H54 (cell line): ENCODE results near the gene TMEM187.
"Not testable (repeated sequence)": the region's sequence is repeated elsewhere in the genome, so short reads cannot be mapped to it uniquely, and the experiment has no call there.

Experiments used
- DNase-seq: peaks from one replicate; pipeline ENCODE4 v3.0.0; 2011; ENCODE audit warnings: low spot score, mixed read lengths; ENCODE audit not compliant: insufficient read length
- FAIRE-seq: peaks from 3 replicates; lab custom pipeline; 2011; peaks lifted over from hg19 to GRCh38; lab: Jason Lieb, UNC
- POLR2A ChIP-seq: IDR thresholded peaks from 2 replicates; pipeline ENCODE4 v1.6.1; 2011; ENCODE audit warnings: low read depth, mild to moderate bottlenecking, low read length

Gene TMEM187

GRCh38 chrX:153981231-153981630, 8.7 kb downstream of the TMEM187 start:
- DNase-seq (no peak), FAIRE-seq (no peak)
- no peak for TF ChIP-seq POLR2A

DNA sequence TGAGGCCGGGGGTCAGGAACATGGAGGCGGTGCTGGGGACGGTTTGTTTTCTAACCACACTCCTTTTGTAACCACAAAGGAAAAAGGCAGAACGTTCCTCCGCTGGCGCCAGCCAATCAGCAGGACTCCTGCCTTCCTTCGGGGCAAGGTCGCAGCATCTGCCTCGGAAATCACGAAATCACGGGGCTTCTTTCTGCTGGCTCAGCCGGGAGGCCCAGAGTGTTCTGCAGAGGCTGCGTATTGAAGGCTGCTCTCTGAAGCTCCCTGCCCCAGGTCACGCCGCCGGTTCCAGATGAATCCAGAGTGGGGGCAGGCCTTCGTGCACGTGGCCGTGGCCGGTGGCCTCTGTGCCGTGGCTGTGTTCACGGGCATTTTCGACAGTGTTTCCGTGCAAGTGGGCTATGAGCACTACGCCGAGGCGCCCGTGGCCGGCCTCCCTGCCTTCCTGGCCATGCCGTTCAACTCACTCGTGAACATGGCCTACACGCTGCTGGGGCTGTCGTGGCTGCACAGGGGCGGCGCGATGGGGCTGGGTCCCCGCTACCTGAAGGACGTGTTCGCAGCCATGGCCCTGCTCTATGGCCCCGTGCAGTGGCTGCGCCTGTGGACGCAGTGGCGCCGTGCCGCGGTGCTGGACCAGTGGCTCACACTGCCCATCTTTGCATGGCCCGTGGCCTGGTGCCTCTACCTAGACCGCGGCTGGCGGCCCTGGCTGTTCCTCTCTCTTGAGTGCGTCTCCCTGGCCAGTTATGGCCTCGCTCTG, 9.4 kb downstream of the TMEM187 start:
- no peak for FAIRE-seq
- DNase-seq, result no peak
- TF ChIP-seq POLR2A, result no peak

DNA sequence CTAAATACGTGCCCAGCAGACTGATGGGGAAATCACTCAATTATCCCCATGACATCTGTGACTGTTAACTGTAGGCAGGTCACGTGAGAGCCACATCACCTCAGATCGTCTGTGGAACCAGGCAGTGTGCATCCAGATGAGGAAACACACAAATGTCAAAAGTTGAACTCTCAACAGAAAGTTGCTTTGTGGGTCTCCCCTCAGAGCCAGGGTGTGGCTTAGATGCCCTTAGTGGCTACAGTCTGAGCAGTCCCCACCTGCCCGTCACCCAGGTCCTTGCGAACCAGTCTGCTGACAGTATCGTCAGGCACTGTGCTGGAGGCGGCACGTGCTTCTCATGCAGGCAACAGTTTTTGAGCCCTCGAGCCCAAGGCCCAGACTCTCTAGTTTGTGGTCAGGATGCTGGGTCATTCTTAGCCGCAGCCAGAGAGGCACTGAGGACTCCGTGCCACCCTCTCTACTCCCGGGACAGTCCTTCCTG, 10.8 kb downstream of the TMEM187 start:
- FAIRE-seq (no peak), DNase-seq (no peak)
- TF ChIP-seq POLR2A, result no peak

DNA sequence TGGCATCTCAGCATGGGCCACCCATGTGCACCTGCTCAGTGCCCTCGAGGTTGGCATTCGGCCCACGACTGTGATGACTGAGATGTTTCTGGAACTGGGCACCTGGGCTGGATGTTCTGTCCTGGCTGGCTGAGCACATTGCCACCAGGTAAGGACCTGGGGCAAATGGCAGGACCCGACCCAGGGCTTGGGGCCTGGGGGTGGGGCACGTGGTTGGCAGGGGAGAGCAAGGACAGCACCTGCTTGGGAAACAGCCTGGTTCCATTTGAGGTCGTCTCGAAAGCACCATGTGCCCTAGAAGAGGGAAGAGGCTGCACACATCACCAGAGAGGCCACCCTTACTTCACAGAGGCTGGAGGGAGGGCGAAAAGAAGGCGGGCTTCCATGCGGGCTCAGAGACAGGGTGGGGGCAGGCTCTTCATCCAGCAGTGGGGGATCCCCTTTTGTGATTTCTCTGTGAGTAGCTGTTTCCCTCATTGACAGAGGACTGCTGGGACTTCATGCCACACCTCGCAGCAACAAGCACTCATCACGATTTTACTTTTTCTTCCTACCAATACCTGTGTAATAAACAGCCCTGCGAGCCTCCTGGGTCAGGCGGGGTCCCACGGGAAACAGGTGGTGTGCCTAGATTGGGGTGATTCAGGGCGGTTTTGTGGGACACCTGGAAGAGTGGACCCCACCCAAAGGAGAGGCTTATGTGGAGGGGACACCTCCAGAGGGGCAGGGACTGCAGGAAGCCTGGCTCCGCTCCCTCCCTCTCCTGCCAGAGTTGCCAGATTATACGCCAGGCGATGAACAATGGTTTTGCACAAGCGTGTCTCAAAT, 12.0 kb downstream of the TMEM187 start:
- DNase-seq, result no peak
- no peak for FAIRE-seq

DNA sequence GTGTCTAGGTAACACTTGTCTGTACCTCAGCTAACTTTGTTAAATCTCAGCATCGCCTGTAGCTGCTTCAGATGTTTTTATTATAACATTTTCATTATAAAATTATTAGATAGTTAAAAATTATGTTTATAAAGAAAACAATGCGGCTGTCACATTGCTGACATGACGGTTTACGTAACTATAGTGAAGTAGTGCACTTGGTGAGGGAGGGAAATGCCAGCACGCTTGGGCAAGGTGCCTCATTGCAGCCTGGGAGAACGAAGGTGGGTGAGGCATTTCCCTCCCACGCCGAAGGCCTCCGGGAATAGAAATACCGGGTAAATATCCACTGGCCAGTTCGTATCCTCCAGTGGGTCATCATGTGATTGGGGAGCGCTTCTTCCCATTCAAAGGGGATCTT, 15.9 kb downstream of the TMEM187 start:
- no peak for DNase-seq
- no peak for TF ChIP-seq POLR2A
- FAIRE-seq, result no peak

More for the DNA sequence above, 12.0 kb downstream of the TMEM187 start:
- TF ChIP-seq POLR2A, result no peak

GRCh38 chrX:153989973-153990655, 17.6 kb downstream of the TMEM187 start:
- TF ChIP-seq POLR2A, result no peak
- FAIRE-seq (no peak), DNase-seq (no peak)

DNA sequence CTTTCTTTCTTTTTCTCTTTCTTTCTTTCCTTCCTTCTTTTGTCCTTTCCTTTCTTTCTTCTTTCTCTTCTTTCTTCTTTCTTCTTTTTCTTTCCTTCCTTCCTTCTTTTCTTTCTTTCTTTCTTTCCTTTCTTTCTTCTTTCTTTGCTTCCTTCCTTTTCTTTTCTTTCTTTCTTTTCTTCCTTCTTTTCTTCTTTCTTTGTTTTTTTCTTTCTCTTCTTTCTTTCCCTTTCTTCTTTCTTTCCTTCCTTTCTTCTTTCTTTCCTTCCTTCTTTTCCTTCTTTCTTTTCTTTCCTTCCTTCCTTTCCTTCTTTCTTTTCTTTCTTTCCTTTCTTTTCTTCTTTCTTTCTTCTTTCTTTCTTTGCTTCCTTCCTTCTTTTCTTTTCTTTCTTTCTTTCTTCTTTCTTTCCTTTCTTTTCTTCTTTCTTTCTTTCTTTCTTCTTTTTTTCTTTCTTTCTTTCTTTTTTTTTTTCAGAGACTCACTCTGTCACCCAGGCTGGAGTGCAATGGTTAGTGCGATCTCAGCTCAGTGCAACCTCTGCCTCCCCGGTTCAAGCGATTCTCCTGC, 18.5 kb downstream of the TMEM187 start:
- no peak for TF ChIP-seq POLR2A
- no peak for DNase-seq
- no peak for FAIRE-seq

- no peak for TF ChIP-seq POLR2A
- DNase-seq (no peak), FAIRE-seq (no peak)
Observed at GRCh38 chrX:153992180-153992579, 19.6 kb downstream of the TMEM187 start.

DNA sequence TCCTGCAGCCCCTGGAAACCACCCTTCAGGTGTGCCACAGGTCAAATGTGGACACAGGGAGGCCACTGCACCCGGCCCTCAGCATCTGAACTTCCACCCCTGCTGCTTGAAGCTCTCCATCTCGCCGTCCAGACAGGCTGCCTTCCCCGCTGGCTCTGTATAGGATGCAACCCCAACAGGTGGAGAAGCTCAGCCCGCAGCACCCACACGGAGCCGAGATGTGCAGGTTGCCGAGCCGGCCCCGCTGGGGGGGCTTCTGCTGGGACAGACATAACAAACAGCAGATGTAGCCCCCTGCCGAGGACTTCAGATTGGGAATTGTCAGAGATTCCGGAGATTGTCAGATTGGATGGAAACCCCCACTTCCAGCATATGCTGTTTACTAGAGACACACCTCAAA, 20.5 kb downstream of the TMEM187 start:
- DNase-seq (no peak), FAIRE-seq (no peak)
- no peak for TF ChIP-seq POLR2A

- no peak for TF ChIP-seq POLR2A
- no peak for FAIRE-seq
- no peak for DNase-seq
Observed at GRCh38 chrX:153993978-153994377, 21.4 kb downstream of the TMEM187 start.

GRCh38 chrX:153994398-153994797, 21.8 kb downstream of the TMEM187 start:
- DNase-seq, FAIRE-seq: not testable (repeated sequence)

DNA sequence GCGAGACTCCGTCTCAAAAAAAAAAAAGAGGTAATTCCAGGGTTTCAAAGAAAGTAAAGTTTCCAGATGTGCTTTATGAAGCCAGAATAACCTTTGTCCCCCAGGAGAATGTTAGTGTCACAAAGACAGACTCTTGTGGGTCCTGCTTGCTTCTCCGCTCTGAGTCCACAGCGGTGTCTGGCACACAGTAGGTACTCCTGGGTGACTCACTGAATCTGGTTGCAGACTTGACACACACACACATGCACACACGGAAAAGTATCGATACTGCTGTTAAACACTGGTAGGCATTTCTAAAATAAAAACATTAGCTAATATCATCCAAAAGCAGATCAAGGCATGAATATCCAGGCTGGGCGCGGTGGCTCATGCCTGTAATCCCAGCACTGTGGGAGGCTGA, 22.9 kb downstream of the TMEM187 start:
- FAIRE-seq, result no peak
- TF ChIP-seq POLR2A, result no peak
- no peak for DNase-seq

DNA sequence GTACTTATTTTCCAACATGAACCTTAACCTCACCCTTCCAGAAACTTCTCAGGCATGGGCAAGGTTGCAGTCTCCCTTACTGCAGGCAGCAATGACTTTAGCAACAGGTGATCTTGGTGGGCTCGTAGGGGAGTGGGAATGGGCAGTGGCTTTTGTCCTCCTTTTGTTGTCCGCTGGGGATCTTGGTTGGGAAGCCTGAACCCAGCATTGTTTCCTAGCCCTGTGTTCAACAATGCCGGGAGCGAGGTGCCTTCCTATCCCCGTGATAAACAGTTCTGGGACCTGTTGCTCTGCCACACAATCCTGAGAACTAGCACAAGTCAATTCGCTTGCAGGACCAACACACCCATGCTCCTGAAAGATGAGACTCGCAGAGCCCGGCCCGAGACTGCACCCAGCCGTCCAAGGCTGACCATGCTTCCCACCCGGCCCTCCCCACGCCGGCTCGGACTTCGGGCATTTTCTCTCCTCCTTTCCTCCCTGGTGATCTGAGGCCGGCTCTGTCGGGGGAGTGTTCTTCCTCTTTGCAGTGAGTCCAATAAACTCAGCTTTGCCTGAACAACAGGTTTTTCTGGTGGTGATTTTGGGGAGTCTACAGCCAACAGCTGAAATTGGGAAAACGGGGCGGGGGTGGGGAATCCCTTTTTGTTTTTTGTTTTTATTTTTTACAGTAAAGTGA, 26.9 kb downstream of the TMEM187 start:
- FAIRE-seq, result no peak
- no peak for TF ChIP-seq POLR2A
- DNase-seq, result no peak

GRCh38 chrX:154000051-154000450, 27.5 kb downstream of the TMEM187 start:
- no peak for FAIRE-seq
- no peak for TF ChIP-seq POLR2A
- DNase-seq, result no peak
